NCI-H1930 (cell line): ENCODE results near the gene IGIP.

Experiments used
- DNase-seq, 2 experiments: peaks; one replicate each; lab custom pipeline; 2025; lab: John Stamatoyannopoulos, UW

IGIP gene

DNA sequence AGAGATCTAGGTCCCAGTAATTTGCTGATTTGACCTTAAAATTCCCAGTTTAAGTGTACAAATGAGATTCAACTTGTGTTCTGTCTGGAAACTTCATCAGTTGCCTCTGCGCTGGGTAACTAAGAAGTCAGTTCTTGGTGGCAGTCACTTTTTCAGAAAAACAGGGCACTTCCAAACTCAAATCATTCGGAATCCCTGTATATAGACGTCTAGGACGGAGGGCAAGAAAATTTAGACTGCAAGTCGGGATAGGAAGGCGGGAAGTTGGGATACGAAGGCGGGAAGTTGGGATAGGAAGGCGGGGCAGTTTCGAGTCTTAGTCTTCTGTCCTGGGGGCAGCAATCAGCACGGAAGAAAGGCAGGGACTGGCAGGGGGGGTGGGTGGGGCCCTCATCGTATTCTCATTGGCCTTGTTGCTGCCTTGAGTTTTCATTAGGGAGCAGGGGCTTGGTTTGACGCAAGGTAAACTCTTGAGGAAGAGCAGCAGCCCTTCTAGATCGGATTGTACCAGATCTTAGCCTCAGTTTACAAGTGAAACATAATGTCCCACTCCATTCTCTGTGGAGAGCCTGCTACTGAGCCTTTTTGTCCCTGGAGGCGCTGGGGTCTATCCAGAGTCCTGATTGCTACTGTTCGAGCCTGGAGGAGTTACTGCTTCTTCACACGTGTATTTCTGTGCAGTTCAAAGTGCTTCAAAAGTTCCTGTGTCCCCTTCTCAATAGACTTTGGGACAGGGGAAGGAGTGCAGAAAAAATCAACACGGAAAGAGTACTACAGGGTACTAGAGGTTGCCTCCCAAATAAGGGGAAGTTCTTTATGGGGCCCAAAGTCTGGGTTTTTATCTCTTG lies 14.5 kb upstream of the IGIP start:
- DNase-seq, result no peak

- DNase-seq, result no peak
Observed at GRCh38 chr5:140111859-140112551, 13.7 kb upstream of the IGIP start.

DNA sequence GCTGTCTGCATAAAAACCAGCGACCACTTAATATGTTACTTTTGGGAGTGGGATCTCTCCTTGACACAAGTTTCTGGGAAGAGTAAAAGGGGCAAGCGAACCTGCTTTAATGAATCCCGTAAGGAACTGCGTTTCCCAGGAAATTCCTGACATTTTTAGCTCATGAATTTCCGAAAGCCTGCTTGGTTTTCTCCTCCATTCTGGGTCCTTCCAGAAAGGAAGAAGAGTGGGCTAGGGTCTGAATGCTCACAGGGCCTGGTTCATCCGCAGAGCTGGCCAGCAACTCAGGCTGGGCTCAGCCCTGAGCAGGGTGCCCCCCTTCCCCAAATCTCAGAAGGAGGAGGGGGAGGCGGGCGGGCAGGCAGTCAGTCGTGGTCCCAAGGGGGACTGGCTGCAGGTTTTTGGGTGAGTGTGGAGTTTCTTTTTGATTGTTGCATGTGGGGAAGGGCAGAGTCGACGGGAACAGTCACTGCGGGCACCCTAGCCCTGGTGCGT lies 13.0 kb upstream of the IGIP start:
- DNase-seq, result no peak

DNA sequence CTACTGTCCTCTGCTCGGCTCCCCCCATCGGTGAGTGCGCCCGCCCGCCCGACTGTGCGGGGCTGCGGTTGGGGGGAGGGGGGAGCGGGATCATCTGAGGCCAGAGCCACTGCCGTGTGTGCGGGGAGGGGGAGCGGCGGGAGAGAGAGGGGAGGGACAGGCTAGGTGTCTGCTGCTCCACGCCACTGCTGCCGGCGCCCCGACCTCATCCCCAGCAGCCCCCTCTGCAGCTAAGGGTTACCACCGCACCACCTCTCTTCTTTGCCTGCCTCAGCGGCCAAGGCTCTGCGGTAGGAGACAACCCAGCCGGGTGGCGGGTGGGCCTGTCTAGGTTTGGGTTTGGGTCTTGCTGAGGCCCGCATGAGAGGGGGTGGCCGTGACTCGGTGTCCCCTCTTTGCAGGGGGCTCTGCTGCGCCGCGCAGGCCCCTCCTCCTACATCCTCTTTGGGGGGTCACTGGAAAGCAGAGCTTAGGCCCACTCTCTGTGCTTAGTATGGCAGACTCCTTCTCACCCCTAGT lies 12.5 kb upstream of the IGIP start:
- DNase-seq, result no peak

DNA sequence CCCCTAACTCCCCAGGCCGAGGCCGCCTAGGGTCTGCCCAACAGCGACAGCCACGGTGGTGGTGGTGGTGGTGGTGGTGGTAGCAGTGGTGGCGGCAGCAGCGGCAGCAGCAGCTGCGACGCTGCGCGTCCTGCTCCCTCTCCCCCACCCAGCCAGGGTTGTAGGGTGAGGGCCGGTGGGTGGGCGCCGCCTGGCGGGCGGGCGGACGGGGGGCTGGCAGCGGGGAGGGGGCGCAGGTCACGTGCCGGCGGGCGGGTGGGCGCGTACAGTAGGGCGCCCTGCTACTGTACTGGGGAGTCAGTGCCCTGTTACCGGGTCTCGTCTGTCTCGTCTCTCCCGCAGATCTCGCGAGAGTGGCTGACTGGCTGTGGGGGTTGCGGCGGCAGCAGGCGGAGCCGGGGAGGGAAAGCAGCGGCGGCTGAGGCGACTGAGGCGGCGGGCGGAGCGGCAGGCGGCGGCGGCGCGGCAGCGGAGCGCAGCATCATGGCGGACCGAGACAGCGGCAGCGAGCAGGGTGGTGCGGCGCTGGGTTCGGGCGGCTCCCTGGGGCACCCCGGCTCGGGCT lies 12.0 kb upstream of the IGIP start, which contains the start of gene PURA:
Gene PURA (plus strand): TSS at position 411 of the 565 bp plus-strand sequence. CDS start 73 bp downstream, at position 484.
- peak; percentile 79 to 86 for DNase-seq

DNA sequence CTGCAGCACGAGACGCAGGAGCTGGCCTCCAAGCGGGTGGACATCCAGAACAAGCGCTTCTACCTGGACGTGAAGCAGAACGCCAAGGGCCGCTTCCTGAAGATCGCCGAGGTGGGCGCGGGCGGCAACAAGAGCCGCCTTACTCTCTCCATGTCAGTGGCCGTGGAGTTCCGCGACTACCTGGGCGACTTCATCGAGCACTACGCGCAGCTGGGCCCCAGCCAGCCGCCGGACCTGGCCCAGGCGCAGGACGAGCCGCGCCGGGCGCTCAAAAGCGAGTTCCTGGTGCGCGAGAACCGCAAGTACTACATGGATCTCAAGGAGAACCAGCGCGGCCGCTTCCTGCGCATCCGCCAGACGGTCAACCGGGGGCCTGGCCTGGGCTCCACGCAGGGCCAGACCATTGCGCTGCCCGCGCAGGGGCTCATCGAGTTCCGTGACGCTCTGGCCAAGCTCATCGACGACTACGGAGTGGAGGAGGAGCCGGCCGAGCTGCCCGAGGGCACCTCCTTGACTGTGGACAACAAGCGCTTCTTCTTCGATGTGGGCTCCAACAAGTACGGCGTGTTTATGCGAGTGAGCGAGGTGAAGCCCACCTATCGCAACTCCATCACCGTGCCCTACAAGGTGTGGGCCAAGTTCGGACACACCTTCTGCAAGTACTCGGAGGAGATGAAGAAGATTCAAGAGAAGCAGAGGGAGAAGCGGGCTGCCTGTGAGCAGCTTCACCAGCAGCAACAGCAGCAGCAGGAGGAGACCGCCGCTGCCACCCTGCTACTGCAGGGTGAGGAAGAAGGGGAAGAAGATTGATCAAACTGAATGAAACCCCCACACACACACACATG lies 11.2 kb upstream of the IGIP start:
- no peak for DNase-seq

- DNase-seq, result no peak
Observed at GRCh38 chr5:140115186-140115500, 10.6 kb upstream of the IGIP start.

DNA sequence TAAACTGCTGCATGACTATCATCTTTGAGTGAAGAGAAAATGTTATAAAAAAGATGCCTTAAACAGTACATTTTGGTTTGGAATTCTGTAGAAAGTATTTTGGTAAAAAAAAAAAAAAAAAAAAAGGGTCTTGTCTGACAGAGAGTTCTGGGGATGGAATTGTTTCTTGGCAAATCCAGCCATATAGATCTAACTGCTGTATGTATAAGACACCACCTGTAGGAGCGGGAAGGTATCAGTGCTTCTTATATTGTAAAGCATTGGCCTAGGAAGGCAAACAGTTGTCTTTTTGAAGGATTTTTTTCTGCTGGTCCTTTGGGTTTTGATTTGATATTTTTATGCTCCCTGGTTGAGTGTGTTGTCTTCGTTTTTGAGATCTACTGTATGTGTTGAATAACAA lies 9.0 kb upstream of the IGIP start:
- no peak for DNase-seq

DNA sequence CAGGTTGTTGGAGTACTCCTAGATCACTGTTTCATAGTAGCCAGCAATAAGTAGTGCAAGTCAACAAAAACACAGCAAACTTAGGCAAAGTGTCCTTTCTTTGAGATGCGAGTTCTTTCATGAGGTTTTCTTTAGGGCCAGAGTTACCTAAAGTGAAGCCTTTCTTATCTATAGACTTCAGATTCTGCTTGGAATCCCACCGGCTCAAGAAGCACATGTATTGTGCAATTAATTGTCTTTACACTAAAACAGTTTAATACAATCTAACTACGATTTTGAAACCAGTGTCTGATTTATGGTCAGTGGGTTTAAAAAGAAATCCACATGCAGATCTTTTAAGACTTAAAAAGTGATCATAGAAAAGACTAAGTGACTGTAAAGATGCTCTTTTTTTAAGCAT lies 8.2 kb upstream of the IGIP start:
- no peak for DNase-seq

DNA sequence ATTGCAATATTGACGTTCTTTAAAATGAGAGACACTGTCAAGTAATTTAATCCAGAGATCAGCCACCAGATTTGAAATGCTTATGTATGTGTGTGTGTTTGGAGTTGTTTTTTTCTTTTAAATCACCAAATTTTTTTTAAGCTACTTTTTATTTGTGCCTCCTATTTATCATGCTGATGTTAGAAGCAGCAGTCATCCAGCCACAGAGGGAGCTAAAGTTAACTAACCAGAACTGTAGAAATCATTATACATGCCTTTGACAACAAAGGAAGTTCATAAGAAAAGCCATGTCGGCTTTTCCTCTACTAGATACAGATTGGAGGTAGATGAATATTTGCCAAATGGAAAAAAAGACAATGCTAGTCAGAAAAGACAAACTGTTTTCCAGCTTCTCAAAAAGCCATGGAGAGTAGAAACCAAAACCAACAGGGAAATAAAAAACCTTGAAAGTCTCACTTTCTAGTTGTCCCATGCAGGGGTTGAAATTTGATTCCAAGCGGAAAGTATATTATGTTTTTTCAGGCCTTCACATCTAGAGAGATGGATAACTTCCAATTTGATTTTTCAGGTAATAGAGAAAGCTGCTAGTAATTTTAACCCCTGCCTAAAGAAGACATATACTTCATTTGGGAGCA lies 7.3 kb upstream of the IGIP start:
- DNase-seq, result no peak

GRCh38 chr5:140126315-140127012 lies 727 bp downstream of the IGIP start:
- no peak for DNase-seq

GRCh38 chr5:140128376-140128775 lies 2.6 kb downstream of the IGIP start:
- no peak for DNase-seq

- DNase-seq, result no peak
Observed at GRCh38 chr5:140130949-140131733, 5.4 kb downstream of the IGIP start.

GRCh38 chr5:140131967-140132409 lies 6.3 kb downstream of the IGIP start:
- DNase-seq, result no peak

- no peak for DNase-seq
Observed at GRCh38 chr5:140133514-140134167, 7.9 kb downstream of the IGIP start.

DNA sequence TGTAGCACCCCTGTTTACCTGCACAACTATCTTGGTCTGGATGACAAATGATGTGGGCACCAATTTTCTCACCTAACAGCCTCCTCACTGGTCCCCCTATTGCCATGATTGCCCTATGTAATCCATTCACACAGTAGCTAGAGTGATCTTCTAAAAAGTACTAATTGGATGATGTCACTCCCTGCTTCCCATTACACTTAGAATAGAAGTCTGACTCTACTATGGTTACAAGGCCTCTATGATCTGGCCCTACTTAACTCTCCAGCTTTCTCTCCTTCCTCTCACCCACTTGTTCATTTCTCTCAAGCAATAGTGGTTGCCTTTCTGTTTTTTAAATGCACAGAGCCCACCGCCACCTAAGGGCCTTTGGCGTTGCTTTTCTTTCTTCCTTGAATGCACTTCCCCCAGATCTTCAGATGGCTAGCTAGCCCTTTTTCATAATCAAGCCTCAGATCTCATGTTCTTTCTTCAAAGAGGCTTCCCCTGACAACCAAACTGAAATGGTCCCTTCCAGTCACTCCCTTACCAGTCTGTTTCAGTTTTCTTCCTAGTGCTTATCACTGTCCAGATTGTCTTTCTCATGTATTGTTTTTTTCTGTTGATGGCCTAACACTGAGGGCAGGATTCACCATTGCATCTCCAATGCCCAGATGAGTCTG lies 8.7 kb downstream of the IGIP start:
- DNase-seq, result no peak

DNA sequence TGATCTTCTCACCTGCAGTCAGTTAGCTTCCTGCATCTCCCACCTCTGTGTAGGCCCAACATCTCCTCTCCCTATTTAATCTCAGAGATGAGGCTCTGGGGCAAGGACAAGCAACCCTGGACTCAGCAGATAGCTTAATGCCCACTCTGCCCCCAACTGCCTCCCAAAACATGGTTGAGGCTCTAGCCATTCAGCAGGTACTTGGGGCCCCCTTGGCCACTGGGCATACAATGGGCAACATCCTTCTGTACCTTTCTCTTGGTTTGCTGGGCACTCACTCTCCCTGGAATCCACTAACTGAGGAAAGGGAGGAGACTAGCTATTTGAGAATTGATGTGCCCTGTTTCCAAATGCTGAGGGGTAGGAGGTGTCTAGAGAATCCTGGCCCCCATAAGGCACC lies 9.4 kb downstream of the IGIP start:
- no peak for DNase-seq

DNA sequence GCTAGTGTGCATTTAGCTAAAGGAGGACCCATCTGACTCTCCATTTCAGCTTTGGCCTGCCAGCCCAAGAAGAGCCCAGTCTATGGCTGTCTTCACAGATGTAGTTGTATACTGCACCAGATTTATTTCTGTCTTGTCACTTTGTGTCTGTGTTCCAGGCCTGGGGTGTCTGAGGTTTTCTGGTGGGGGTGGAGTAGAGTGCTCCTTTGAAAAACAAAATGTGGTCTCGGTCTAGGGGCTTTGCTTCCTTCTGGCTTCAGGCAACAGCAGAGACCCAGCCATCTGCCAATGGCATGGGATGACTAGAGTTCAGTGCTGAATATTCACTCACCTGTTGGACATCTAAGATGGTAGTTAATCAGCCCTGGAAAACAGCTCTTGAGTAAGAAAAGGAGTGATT lies 10.9 kb downstream of the IGIP start:
- DNase-seq, result no peak

DNA sequence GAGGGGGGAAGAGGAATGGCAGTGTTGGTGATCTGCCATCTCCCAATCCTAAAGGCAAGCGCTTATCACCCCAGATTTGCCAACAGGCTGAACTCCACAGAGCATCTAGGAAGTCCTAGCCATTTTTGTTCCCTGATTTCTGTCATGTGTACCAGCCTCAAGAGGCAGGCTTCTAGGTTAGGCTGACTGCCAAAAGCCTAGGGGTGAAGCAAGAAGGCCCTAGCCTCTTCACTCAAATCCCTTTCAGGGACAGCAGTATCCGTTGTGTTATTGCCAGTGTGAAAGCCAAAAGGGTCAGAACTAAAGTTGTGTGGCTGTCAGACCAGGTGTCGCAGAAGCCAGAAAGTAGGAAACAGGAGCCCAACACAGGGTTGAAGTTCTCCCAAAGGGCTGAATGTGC lies 14.7 kb downstream of the IGIP start:
- no peak for DNase-seq
